Measurements from ENCODE around the gene MMP23B. TPM values are rescaled to one million over a fixed set of nuclear protein-coding genes. Genes with fewer than 3 reads are reported as not detected.
"Not testable (repeated sequence)": the region's sequence is repeated elsewhere in the genome, so short reads cannot be mapped to it uniquely, and the experiment has no call there.

The MMP23B gene
- polyA plus RNA-seq, 6 donors from 2014 or later, result 0.35 to 0.74 (median 0.53) TPM; not detected in 2

DNA sequence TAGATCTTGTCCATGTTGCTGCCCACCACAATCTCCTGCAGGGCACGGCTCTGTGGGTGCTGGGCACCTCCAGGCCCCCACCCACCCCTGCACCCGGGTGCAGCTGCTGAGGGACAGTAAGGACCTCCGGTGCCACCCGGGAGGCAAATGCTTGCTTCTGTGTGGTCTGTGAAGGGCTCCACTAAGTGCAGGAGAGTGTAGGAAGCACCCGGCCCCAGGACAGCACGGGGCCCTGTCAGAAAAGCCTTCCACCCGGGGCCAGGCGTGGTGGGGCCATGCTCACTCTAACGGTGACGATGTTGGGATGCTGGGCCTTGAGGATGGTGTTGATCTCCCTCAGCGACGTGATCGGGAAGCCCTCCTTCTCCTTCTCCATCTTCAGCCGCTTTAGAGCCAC is 5.5 kb downstream of the MMP23B start:
- not testable (repeated sequence) for H3K4me3 Mint-ChIP-seq; H3K27me3 Mint-ChIP-seq; H3K27ac Mint-ChIP-seq; H3K9me3 Mint-ChIP-seq; DNase-seq; ATAC-seq (ENCODE audit: low read depth in 2 of 2); H3K36me3 Mint-ChIP-seq; H3K4me1 Mint-ChIP-seq

DNA sequence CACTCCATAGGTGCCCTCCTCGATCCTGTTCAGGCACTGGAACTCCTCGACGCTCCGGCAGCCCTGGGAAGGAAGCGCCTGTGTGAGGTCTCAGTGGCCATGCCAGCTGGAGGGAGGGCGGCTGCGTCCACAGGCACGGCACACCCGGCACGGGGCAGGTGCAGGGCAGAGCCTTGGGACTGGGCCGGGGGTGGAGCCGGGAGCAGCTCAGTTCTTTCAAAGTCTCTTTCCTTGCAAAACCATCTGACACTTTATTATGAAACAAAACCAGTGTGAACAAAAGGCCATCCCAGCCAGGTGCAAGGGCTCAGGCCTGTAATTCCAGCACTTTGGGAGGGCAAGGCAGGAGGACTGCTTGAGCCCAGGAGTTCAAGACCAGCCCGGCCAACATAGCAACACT is 6.6 kb downstream of the MMP23B start:
- DNase-seq; H3K36me3 Mint-ChIP-seq; H3K4me1 Mint-ChIP-seq; ATAC-seq (ENCODE audit: low read depth in 2 of 2); H3K27ac Mint-ChIP-seq; H3K27me3 Mint-ChIP-seq; H3K4me3 Mint-ChIP-seq; H3K9me3 Mint-ChIP-seq: not testable (repeated sequence)

- DNase-seq; ATAC-seq (ENCODE audit: low read depth in 2 of 2); H3K27me3 Mint-ChIP-seq; H3K4me1 Mint-ChIP-seq; H3K27ac Mint-ChIP-seq; H3K9me3 Mint-ChIP-seq; H3K36me3 Mint-ChIP-seq; H3K4me3 Mint-ChIP-seq: not testable (repeated sequence)
Observed at GRCh38 chr1:1639368-1639767, 7.4 kb downstream of the MMP23B start.

DNA sequence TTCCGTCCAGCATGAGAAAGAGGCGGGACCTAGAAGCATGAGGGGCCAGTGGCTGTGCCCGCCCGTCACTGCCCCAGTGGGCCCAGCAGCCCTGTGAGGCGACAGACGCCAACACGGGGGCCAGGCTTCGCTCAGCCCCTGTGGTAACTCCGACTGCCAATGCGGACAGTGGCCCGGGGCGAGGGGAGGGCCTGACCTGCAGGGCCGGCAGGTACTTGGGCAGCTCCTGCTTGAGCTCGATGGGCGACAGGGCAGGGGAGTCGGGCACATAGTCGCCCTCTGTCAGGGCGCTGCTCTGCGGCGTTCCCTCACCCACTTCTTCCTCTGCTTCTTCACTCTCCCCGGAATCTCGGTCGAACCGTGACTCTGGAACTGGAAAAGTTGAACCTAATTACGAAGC is 8.1 kb downstream of the MMP23B start:
- not testable (repeated sequence) for ATAC-seq (ENCODE audit: low read depth in 2 of 2); H3K36me3 Mint-ChIP-seq; DNase-seq; H3K27me3 Mint-ChIP-seq; H3K27ac Mint-ChIP-seq; H3K4me1 Mint-ChIP-seq; H3K9me3 Mint-ChIP-seq; H3K4me3 Mint-ChIP-seq

DNA sequence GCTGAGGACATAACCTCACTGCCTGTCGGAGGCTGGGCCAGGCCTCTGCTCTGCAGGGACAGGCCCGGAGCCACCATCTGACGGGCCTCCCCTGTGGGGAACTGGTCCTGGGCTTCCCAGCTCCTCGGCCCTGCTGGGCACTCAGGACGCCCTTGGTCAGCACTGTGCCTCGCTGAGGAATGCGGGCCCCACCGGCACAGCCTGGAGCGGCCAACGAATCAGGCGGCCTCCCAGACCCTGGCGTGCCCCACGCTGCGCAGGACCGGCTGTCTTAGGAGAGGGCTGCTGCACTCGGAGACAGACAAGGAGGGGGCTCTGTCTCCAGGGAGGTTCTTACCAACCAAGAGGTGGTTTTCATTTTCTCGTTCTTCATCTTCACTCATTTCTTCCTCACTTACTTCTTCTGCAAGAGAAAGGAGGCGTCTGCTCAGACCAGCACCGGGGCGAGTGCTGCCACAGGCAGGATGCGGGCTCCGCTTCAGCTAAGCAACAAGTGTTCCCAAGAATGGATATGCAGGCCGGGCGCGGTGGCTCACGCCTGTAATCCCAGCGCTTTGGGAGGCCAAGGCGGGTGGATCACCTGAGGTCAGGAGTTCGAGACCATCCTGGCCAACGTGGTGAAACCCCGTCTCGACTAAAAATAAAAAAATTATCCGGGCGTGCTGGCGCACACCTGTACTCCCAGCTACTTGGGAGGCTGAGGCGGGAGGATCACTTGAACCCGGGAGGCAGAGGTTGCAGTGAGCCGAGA is 8.9 kb downstream of the MMP23B start:
- not testable (repeated sequence) for H3K27ac Mint-ChIP-seq; H3K4me1 Mint-ChIP-seq; H3K9me3 Mint-ChIP-seq; H3K27me3 Mint-ChIP-seq; H3K4me3 Mint-ChIP-seq; H3K36me3 Mint-ChIP-seq; ATAC-seq (ENCODE audit: low read depth in 2 of 2); DNase-seq

DNA sequence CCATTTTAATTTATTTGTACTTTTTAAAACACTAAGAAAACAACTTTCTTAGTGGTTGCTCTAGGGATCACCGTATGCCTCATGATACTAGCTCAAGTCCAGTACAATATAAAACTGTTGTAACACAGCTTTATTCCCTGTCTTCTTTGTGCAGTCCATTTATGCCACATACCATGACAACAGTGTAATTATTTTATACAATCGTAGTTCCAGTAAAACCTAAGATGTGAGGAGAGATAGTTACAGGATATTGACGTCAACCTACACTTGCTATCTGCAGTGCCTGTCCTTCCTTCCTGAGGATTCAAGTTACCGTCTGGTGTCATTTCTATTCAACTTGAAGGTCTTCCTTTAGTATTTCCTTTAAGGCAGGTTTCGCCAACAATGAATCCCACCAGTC is 14.4 kb downstream of the MMP23B start:
- peaks cover 10 to 30% of the 10 kb centered on the region in 2 donors for H3K36me3 Mint-ChIP-seq
- H3K27ac Mint-ChIP-seq, result not testable (repeated sequence)

DNA sequence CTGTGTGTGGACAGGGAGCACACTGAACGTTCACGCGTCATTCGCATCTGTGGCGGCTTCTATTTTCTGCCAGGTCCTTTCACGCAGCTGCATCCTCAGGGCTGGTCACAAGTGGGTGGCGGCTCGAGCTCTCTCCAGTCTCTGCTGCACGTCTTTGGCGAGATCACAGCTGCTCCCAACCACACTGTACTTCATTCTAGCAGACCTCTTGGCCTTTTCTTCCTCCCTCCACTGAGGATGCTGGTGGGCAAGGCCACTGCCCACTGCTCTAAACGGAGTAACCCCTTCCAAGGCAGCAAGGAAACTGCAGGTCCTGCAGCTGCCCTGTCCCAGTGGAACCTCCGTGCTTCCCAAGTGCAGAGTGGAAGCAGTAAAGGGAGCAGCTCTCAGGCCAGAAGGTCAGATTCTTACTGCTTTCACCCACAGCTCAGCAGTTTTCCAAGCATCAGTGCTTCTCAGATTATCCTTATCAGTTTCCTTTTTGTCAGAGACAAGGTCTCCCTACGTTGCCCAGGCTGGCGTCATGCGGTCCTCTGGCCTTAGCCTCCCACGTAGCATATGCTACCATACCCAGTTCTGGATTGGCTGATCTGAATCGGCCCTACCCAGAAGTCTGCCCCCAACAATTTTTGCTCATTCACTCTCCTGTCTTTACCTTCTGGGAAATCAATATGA is 15.7 kb downstream of the MMP23B start:
- not testable (repeated sequence) for H3K27ac Mint-ChIP-seq; DNase-seq; ATAC-seq (ENCODE audit: low read depth in 2 of 2); H3K4me3 Mint-ChIP-seq; H3K9me3 Mint-ChIP-seq; H3K27me3 Mint-ChIP-seq; H3K4me1 Mint-ChIP-seq
- peaks cover 20 to 39% of the 10 kb centered on the region in 2 donors for H3K36me3 Mint-ChIP-seq

More for the DNA sequence above, 14.4 kb downstream of the MMP23B start:
- H3K4me1 Mint-ChIP-seq; H3K9me3 Mint-ChIP-seq; H3K4me3 Mint-ChIP-seq; ATAC-seq (ENCODE audit: low read depth in 2 of 2); H3K27me3 Mint-ChIP-seq; DNase-seq: not testable (repeated sequence)

DNA sequence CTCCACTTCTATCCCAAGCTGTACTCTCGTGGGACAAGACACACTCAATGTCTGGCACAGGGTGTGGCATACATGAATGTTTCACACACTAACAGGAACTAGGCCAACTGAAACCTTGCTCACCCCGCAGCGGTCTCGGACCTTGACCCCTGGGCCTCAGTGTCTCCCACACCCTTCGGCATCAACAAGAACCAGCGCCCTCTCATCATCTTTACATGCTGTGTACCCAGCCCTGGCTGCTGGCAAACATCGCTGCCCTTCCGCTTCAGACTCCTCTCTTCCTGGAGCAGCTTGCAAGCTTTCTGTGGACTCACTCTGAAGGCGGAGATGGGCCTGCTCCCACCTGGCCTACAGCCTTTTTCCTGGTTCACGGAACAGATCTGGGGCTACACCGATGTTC is 16.3 kb downstream of the MMP23B start:
- H3K9me3 Mint-ChIP-seq; H3K4me3 Mint-ChIP-seq; H3K27me3 Mint-ChIP-seq; ATAC-seq (ENCODE audit: low read depth in 2 of 2); H3K27ac Mint-ChIP-seq; H3K4me1 Mint-ChIP-seq; DNase-seq: not testable (repeated sequence)
- H3K36me3 Mint-ChIP-seq, result peaks cover 20 to 39% of the 10 kb centered on the region in 2 donors

- not testable (repeated sequence) for H3K36me3 Mint-ChIP-seq, H3K9me3 Mint-ChIP-seq, H3K27me3 Mint-ChIP-seq
- DNase-seq (peak; percentile 97), ATAC-seq (ENCODE audit: low read depth in 2 of 2) (peak; percentile 91 to 94)
- peak within 1 kb of the TSS; percentile 97 to 100 (median 100) for H3K27ac Mint-ChIP-seq
- H3K4me1 Mint-ChIP-seq, result peaks cover 0 to 11% (median 2%) of the 10 kb centered on the region in 3 donors
- peak within 1 kb of the TSS; percentile 93 to 99 (median 94) for H3K4me3 Mint-ChIP-seq
Observed at GRCh38 chr1:1658583-1659549, 26.9 kb downstream of the MMP23B start, which contains the start of gene CDK11B. CDK11B (minus strand) TSS chr1:1659004; CDS start chr1:1657485, 1,519 bp downstream.

DNA sequence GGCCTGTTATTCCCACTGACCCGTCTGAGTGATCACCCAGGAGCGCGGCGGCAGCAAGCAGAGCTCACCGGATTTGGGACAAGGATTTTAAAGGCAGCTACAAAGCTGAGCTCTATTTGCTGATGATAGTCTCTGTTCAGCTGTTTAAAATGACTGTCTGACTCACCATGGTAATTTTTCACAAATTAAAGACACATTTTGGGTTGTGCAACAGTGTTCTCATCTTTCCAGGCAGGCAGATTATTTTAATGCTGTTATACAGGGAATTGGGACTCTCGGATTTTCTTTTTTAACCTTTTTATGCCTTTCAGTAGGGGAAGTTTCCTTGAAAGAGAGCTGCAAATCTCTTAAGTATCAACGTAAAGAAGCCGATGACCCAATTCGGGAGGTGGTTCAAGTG is 30.4 kb downstream of the MMP23B start:
- not testable (repeated sequence) for H3K9me3 Mint-ChIP-seq; H3K36me3 Mint-ChIP-seq; DNase-seq; H3K27ac Mint-ChIP-seq; ATAC-seq (ENCODE audit: low read depth in 2 of 2); H3K27me3 Mint-ChIP-seq
- H3K4me3 Mint-ChIP-seq, result peak overlapping the region in 1 of 8 donors; percentile 62
- peaks cover 0 to 11% (median 0%) of the 10 kb centered on the region in 3 donors for H3K4me1 Mint-ChIP-seq

GRCh38 chr1:1662830-1663560 is 31.0 kb downstream of the MMP23B start:
- Mint-ChIP-seq H3K4me3 (peak overlapping the region in 1 of 8 donors; percentile 62), H3K27ac (peak overlapping the region in 1 of 6 donors; percentile 49)
- ATAC-seq (ENCODE audit: low read depth in 2 of 2); H3K4me1 Mint-ChIP-seq; DNase-seq; H3K36me3 Mint-ChIP-seq; H3K27me3 Mint-ChIP-seq; H3K9me3 Mint-ChIP-seq: not testable (repeated sequence)

DNA sequence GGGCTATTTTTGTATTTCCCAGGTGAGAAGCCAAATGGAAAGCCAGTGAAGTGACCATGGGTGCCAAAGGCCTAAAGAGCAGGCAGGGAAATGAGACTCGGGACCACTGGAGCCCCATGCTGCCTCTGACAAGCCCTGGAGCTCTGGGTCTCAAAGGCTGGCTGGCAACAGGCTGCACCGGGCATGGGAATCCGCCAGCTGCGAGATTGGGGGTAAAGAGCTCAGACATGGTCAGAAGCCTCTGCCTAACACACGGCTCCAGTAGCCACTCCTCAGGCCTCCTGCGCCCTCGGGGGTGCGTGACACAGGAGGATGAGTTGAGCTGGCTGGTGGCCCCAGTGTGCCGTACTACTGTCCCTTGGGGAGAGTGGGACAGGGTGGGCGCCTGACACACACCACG is 32.3 kb downstream of the MMP23B start:
- not testable (repeated sequence) for DNase-seq; H3K27me3 Mint-ChIP-seq; ATAC-seq (ENCODE audit: low read depth in 2 of 2); H3K36me3 Mint-ChIP-seq; H3K4me3 Mint-ChIP-seq; H3K27ac Mint-ChIP-seq; H3K4me1 Mint-ChIP-seq; H3K9me3 Mint-ChIP-seq
